Activated CD8-positive, alpha-beta memory T cell treated with anti-CD3 and anti-CD28 coated beads for 4 hours (primary cell): Measurements from ENCODE around the gene LGR6.
"Not testable (repeated sequence)": the region's sequence is repeated elsewhere in the genome, so short reads cannot be mapped to it uniquely, and the experiment has no call there.

Experiments
- DNase-seq, 2 donors: peaks; one replicate each; pipeline ENCODE4 v3.0.0-alpha.2; 2020; ENCODE audit warnings: low read depth in 2 of 2

LGR6 gene

GRCh38 chr1:202221911-202222909 is 28.6 kb downstream of the LGR6 start:
- no peak for DNase-seq

GRCh38 chr1:202223121-202223860 is 29.7 kb downstream of the LGR6 start:
- DNase-seq, result no peak

- DNase-seq, result no peak
These were observed 30.9 kb downstream of the LGR6 start for GRCh38 chr1:202224453-202224852.

GRCh38 chr1:202225131-202225530 is 31.5 kb downstream of the LGR6 start:
- DNase-seq, result no peak

DNA sequence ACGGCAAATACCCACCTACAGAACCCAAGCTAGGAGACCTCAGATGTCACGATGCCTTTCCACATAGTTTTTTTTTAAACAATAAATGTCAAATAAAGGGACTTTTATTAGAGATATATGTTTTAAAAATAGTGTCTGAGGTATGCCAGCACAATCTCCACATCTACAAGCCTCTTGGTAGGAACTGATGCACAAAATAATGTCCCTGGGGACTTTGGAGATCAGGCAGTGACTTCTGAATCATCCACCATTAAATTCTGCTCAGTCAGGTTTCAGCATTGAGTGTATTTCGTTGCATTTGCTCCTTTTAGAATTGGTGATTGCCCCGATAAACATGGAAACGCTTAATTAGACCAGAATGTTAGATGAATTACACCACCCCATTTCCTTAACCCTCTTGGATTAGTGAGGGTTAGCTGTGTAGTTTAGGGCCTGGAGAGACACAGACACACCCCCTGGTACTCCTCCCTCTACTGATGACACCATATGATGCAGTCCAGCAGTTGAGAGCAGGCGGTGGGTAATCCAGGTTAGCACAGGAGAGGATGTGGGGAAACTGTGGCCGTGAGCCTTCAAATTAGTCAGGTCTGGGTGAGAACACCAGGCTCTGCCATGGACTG is 33.6 kb downstream of the LGR6 start:
- no peak for DNase-seq

DNA sequence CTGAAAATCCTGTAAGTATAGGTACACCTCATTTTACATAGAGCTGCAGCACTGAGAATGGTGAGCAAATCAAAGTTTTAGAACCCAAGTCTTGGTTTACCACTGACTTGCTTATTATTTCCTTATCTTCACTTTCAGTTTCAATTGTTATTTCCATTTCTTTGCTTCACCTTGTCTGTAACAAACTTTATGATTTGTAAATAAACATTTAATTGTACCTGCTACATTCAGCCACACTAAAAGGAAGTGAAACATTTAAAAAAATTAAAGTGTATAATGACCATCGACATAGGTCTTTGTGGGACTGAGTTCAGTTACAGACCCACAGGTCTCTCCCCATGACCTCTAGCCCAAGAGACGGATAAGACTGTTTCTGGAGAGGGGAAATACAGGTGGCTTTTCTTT is 34.4 kb downstream of the LGR6 start:
- no peak for DNase-seq

- DNase-seq, result no peak
These were observed 35.0 kb downstream of the LGR6 start for GRCh38 chr1:202228484-202229122.

DNA sequence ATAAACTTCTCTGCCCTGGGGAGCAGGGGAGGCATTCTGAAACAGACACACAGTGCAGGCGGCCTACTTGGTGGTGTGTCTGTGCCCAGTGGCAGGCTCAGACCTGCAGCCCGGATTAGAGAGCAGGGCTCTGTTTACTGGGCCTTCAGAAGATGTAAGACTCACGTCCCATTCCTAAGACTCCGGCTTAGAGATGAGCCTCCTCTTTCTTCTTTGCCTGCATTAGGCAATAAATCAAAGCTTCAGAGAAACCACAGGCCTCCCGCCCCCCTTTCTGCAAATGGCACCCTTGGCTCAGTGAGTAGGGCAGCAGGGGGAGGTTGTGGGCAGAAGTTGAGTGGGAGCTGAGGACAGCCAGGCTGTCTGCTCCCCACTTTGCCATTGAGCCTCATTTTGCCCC is 35.8 kb downstream of the LGR6 start:
- no peak for DNase-seq

GRCh38 chr1:202230061-202230938 is 36.7 kb downstream of the LGR6 start:
- no peak for DNase-seq

DNA sequence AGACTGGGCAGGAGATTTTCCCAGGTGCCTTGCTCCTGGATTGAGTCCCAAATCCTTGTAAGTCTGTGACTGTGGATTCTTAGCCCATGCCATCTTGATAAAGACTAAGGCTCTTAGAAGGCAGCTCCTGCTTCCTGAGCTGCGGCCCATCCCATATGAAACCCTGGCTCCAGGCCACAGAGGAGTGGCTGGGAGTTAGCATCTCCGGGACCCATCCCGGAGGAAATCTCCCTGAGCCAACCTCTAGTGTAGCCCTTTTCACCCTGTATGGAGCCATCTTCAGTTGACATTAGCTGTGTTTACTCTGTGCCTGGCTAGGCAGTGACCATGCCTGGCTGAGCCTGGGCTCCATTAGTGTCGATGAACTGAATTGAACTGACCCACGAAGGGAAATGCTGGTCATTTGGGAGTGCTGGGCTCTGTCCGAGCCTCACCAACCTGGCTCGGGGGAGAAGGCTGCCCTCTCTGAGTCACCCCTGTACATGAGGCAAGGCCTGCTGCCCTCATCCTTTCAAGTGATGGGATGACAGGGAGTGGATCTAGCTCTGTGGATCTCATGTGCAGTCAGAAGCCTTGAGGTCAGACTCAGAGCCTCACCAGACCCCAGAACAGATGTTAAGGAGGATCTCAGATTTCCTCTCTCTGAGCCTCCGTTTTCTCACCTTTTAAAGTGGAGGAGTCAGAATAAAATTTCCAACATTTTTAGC is 37.5 kb downstream of the LGR6 start:
- no peak for DNase-seq

DNA sequence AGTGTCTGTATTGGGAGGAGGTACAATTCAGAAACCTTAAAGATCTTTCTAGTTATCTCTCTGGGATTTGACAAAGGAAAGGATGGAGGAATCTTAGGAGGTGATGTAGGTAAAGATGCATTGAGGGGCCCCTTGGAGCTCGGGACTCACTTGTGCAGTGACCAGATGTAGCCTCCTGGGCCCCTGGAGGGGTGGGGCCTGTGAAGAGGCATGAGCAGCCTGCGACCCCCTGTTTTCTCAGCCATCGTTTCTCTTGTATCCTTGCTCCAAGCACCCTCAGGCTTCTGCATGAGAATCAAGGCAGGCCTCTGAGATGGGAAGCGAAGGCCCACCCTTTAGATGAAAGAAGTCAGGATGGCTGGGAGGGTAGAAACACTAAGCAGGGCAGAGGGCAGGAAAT is 39.6 kb downstream of the LGR6 start:
- DNase-seq, result no peak

DNA sequence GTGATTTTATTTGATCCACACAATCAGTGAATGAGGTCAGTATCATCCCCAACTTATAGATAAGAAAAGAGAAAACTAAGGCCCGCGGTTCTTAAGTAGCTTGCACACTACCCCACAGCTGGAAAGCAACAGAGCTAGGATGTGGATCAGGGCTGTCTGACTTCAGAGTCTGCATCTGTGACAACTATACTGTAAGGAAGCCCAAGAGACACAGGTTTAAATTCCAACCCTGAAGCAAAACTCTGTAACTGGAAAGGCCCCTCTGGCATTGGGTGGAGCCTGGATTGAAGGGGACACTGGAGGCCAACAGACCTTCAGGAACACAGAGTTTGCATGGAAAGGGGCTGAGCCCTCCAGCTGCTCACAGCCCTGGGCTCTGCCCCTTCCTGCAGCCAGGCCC is 40.2 kb downstream of the LGR6 start:
- no peak for DNase-seq

DNA sequence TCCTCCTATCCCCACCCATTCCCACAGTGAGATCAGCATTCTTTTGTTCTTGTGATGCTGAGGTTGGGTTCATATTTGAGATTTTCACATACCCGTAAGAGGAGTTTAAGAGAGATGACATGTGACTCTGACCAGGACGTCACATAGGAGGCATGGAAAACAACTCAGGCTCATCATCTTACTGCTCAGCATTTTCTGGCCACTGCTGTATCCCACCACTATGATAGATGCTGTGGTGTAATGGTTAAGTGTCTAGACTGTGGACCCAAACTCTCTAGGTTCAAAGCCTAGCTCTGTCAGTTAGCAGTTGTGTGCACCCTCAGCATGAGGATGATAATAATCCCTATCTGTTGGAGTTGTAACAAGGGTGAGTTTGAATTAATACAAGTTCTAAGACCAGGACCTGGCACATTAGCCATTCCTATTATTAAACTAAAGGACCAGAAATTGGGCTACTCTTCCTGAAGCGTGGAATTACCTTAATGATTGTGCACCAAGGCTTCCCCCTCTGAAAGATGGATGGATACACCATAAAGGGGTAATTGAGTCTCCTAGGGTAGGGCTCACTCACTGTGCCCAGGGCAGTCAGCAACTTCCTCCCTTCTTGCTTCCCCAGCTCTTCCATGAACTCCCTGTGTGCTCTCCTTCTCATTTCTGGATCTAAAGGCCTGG is 40.9 kb downstream of the LGR6 start:
- no peak for DNase-seq

GRCh38 chr1:202235003-202235660 is 41.5 kb downstream of the LGR6 start:
- DNase-seq, result no peak

DNA sequence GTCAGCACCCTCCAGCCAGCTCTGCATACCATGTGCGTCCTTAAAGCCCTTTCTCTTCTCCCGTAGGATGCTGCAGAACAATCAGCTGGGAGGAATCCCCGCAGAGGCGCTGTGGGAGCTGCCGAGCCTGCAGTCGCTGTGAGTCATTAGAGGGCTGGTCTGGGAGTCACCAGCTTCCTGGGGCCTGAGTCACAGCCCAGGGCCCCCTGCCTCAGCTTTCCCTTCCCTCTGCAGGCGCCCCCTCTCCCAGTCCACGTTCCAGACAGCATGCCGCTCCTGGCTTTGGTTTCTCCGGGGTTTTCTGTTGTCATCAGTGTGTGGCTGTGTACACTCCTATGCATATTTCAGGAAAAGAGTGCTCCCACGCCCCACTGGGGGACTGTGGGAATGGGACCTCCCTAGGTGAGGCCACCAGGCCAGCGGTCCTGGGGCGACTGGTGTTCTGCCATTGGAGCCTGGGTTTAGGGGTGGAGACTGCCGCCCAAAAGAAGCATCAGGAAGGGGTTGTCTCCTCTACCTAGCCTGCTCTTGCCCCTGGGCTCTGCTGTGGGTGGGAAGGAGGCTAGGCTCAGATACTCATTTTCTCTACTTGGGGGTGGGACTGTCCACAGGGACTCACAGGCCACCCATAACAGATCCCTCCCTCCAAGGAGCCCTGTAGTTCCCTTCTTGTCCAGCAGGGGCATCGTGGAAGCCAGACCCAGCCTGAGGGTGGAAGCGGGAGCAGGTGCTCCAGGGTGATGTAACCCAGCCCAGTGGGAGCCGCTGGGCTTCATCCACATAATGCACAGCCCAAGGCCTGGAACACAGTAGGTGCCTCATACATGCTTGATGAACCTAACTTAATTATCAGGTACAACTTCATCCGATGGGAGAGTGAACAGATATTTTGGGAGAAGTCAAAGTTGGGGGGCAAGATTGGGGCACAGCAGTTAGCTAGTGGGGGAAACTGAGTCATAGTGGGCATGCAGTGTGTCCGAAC is 42.5 kb downstream of the LGR6 start:
- DNase-seq, result peak; percentile 24 to 26

DNA sequence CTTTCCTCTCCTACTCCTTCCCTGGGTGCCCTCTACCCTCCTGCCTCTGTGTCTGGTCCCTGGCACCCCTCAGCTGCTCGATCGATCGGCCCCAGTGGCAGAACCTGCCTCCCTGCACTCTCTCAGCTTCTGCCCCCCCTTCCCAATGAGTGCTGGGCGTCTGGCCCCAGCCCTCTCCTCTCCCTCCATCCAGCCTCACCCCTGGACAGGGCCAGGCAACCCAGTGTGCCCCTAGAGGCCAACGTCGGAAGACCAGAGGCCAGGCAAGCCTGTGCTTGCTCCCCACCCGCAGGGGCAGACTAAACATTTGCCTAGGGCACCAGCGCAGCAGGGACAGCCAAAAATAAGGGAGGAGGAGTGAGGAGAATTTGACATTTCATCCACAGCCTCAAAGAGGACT is 43.5 kb downstream of the LGR6 start:
- no peak for DNase-seq

DNA sequence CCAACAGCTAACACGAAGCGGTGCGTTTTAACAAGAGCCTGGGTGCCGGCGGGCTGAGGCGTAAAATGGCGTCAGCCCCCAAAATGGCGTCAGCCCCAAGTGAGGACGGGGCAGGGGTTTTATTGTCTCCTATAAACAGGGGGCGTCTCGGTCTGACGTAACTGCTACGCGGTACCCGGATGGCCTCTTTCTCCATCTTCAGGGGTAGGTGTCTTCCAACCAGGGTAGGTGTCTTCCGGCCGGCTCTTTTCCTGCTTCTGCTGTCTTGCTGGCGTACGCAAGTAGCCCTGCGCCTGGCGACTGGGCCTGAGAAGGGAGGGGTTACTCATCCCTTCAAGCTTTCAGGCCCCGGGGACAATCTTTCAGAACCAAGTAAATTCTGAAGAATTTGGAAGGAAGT is 45.3 kb downstream of the LGR6 start:
- no peak for DNase-seq

GRCh38 chr1:202240226-202240625 is 46.6 kb downstream of the LGR6 start:
- DNase-seq, result not testable (repeated sequence)
